HuH-7 (cell line): ENCODE measurements around the gene DISC1.
"Not testable (repeated sequence)": the region's sequence is repeated elsewhere in the genome, so short reads cannot be mapped to it uniquely, and the experiment has no call there.

ENCODE experiments used
- DNase-seq: peaks from one replicate; pipeline ENCODE4 v3.0.0; 2011; ENCODE audit warnings: low spot score

DISC1 gene

GRCh38 chr1:231728987-231729386 is 102.4 kb downstream of the DISC1 start:
- not testable (repeated sequence) for DNase-seq

GRCh38 chr1:231729544-231729943 is 103.0 kb downstream of the DISC1 start:
- no peak for DNase-seq

- DNase-seq, result no peak
These were observed 104.7 kb downstream of the DISC1 start for GRCh38 chr1:231731268-231731667.

- no peak for DNase-seq
These were observed 106.5 kb downstream of the DISC1 start for GRCh38 chr1:231733063-231733462.

- DNase-seq, result no peak
These were observed 107.1 kb downstream of the DISC1 start for GRCh38 chr1:231733672-231734071.

GRCh38 chr1:231734417-231734816 is 107.8 kb downstream of the DISC1 start:
- DNase-seq, result no peak

- DNase-seq, result no peak
These were observed 108.8 kb downstream of the DISC1 start for GRCh38 chr1:231735411-231735810.

- no peak for DNase-seq
These were observed 109.4 kb downstream of the DISC1 start for GRCh38 chr1:231735941-231736340.

GRCh38 chr1:231736464-231736863 is 109.9 kb downstream of the DISC1 start:
- no peak for DNase-seq

GRCh38 chr1:231738554-231738953 is 112.0 kb downstream of the DISC1 start:
- DNase-seq, result no peak

GRCh38 chr1:231743966-231744365 is 117.4 kb downstream of the DISC1 start:
- no peak for DNase-seq

- peak; percentile 16 for DNase-seq
These were observed 122.3 kb downstream of the DISC1 start for GRCh38 chr1:231748760-231749415.

- no peak for DNase-seq
These were observed 123.7 kb downstream of the DISC1 start for GRCh38 chr1:231750296-231750695.

- DNase-seq, result no peak
These were observed 124.3 kb downstream of the DISC1 start for GRCh38 chr1:231750818-231751362.

- no peak for DNase-seq
These were observed 124.8 kb downstream of the DISC1 start for GRCh38 chr1:231751415-231751814.

- no peak for DNase-seq
These were observed 126.7 kb downstream of the DISC1 start for GRCh38 chr1:231753313-231753712.

GRCh38 chr1:231757101-231757404 is 130.5 kb downstream of the DISC1 start:
- no peak for DNase-seq

- no peak for DNase-seq
These were observed 131.2 kb downstream of the DISC1 start for GRCh38 chr1:231757759-231758158.

GRCh38 chr1:231761252-231761651 is 134.7 kb downstream of the DISC1 start:
- no peak for DNase-seq

GRCh38 chr1:231761747-231762541 is 135.4 kb downstream of the DISC1 start:
- no peak for DNase-seq

- DNase-seq, result no peak
These were observed 136.9 kb downstream of the DISC1 start for GRCh38 chr1:231763456-231763855.

GRCh38 chr1:231765825-231766224 is 139.2 kb downstream of the DISC1 start:
- not testable (repeated sequence) for DNase-seq

- no peak for DNase-seq
These were observed 140.9 kb downstream of the DISC1 start for GRCh38 chr1:231767471-231767870.

GRCh38 chr1:231768416-231768815 is 141.8 kb downstream of the DISC1 start:
- DNase-seq, result no peak
